Inflammatory macrophage (primary cell): ENCODE measurements around the gene KDM5B.

ENCODE experiments used
- DNase-seq, 2 donors: peaks; one replicate each; pipeline ENCODE4 v3.0.0-alpha.2; 2020 to 2022

Gene KDM5B

GRCh38 chr1:202684716-202685115, 123.5 kb downstream of the KDM5B start:
- DNase-seq = no peak

GRCh38 chr1:202683029-202683428, 125.2 kb downstream of the KDM5B start:
- no peak for DNase-seq

- DNase-seq = no peak
These were observed 125.7 kb downstream of the KDM5B start for GRCh38 chr1:202682477-202682876.

GRCh38 chr1:202681736-202682420, 126.3 kb downstream of the KDM5B start:
- no peak for DNase-seq

GRCh38 chr1:202680586-202681352, 127.5 kb downstream of the KDM5B start:
- no peak for DNase-seq

- DNase-seq = no peak
These were observed 128.6 kb downstream of the KDM5B start for GRCh38 chr1:202679406-202680177.

GRCh38 chr1:202677433-202677832, 130.8 kb downstream of the KDM5B start:
- no peak for DNase-seq
